Dermis blood vessel endothelial cell (primary cell): Measurements from ENCODE around the gene KERA. TPM values are rescaled to one million over a fixed set of nuclear protein-coding genes. Genes with fewer than 3 reads are reported as not detected.
"Not testable (repeated sequence)": the region's sequence is repeated elsewhere in the genome, so short reads cannot be mapped to it uniquely, and the experiment has no call there.

ENCODE experiments used
- DNase-seq: peaks from one replicate; pipeline ENCODE4 v3.0.0; 2010
- total RNA-seq: library from RNA; depleted of rRNA; stranded (reverse); fragments of >200 nt; gene quantifications from 2 replicates; pipeline ENCODE4 v1.2.3, GENCODE V29; 2014

Gene KERA, protein sequence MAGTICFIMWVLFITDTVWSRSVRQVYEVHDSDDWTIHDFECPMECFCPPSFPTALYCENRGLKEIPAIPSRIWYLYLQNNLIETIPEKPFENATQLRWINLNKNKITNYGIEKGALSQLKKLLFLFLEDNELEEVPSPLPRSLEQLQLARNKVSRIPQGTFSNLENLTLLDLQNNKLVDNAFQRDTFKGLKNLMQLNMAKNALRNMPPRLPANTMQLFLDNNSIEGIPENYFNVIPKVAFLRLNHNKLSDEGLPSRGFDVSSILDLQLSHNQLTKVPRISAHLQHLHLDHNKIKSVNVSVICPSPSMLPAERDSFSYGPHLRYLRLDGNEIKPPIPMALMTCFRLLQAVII
- total RNA-seq = not detected in 2 replicates

DNA sequence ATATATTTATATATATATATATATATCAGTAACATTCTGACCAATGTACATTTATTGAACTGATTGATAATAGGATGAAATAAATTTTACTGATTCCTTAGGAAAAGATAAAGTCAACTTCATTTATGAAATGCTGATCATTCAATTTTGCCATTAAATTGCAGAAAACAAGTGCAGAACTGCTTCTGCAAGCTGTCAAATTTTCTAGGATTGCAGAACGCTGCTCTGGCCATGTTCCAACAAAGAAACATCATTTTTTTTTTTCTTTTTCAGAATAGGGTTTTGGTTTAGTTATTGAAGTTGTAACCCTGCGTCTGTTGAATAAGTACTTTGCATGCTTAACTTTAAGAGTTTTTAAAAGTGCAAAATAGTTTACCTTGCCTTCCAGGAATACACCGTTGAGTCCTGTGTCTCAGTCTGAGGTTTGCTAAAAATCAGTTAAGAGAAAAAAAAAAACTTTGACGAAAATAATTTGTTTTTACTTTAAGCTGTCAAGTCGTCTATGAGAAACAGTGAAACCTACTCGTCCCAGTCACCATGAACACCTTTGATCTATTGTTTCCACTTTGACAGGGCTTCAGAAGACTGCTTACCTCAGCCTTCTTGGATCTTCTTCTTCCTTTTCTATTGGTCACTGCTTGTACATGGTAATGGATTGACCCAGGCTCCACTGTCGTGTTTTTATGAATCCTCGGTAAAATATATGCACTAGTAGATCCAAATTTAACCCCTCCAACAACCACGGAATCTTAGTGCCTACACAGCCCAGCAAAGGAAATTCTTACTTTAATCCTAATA is at the start of gene KERA:
Gene KERA, minus strand, starts transcription at position 657 of the 798 bp plus-strand sequence. CDS start 1,743 bp downstream, outside the sequence.
- DNase-seq = no peak

DNA sequence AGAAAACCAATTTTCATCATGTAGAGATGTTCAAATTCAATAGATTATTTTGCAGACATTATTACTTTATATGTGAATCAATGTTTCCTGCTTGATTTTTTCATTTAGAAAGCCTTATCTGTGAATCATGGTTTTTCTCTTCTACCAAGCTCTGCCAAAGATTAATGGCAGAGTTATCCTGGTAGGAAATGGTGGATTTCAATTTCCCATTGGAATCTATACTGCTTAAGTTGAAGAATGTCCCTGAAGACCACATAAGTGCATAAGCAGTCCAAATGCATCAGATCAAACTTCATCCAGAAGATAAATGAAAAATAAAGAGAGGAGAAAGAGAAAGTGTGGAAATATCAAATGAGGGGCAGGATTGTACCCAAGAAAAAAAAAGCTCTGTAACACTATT is 48.5 kb upstream of the KERA start:
- no peak for DNase-seq

DNA sequence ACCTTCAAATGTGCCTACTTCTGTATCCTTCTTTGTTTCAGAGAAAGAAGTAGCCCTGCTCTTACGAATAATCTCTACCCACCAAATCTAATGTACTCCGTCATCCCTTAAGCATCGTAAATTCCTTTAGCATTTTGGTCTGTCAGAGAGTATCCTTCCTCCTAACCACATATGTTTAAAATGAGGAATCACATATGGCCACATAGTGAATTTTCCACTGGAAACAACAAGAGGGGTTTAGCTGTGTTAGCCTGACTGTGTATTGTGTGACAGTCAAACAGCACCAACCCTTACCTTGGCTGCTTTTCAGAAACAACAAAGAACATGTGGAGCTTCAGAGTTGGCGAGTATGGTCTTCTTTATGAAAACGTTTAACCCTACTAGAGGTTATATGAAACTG is 48.0 kb upstream of the KERA start:
- DNase-seq = no peak

DNA sequence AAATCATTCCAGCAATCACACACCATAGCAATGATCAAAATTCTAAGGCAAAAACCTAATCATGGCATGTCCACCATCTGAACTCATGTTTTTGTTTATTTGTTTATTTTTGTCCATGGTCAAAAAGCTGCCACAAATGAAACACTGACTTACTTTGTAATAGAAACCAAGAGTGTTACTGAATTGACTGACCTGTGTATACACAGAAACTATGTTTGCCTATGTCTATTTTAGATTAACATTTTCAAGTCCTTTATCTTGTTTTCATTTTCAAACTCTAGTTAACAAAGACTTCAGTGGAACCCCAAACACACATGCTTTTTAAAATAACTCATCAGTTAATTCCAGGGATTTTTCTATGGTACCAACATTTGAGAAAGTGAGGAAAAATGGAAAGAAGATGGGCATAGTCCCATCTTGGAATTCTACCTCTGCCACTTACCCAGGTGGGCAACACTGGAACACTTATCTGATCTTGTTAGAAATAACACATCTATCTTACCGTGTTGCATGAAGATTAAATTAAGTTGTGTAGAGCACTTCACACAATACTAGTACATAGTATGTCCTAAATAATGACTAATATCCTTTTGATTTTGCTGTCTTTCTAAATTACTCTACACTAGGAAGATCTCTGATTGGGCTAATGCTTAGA is 47.1 kb upstream of the KERA start:
- DNase-seq = no peak

DNA sequence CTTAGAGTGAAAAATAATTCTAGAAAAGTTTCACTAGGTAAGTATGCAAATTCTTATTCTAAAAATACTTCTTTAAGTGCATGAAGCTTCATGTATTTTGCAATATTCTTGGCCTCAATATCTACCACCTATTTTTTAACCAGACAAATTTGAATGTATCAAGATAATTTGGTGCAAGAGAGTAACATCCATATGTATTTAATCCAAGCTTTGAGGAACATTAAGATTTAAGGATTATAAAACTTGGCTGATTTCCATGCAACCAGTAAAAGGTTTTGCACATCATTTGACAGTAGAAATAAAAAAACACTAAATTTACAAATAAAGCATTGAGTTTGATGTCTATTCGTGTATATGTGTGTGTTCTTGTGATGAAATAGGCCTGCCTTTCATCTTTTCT is 45.8 kb upstream of the KERA start:
- no peak for DNase-seq

DNA sequence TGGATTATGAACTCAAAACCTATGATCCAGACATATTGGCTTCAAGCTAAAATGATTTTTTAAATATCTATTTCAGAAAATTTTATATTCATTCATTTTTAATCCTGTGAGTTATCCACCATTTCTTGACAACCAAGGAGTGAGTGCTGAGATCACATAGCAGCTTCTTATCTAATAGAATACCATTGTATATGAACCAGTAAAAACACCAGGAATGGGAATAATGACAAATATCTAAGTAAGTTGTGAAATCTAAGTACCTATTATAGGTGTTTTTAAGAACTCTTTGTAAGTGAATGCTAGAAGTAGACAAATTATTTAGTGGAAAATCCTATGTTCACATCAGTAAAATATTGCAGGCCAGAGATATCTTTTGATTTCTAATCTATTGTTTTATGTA is 45.3 kb upstream of the KERA start:
- DNase-seq = no peak

DNA sequence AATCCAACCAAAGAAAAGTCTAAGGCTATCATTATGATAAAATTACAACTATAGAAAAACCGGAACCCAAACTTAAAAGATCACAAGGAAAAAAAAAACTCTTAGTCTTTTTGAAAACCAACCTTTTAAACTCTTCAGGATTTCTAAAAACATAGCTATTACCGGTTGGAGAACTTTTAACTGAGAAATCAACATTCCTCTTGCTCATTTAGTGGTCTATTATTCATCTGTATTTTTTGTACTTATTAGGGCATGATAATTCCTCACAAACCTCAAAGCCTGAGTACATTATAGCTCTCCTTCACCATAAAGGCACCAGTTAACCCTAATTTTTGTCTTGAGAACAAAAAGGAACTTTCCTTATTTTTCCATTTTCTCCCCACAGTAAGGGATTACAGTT is 43.1 kb upstream of the KERA start:
- DNase-seq = no peak

DNA sequence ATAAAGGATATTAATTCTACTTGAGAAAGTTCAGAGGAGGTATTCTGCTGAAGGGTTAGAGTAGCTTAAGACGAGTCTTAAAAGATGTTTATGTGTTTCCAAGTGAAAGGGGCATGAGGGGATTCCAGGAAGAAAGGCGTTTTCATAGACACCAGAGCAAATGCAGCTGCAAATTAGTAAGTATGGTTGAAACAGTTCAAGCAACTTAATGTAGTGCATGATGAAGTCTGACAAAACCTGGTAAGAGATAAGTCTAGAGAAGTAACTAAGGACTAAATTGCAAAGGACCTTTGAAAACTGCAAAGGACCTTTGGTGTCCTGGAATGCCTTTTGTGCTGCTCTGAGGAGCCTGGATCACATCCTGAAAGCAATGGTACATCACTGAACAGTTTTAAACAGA is 42.0 kb upstream of the KERA start:
- no peak for DNase-seq

DNA sequence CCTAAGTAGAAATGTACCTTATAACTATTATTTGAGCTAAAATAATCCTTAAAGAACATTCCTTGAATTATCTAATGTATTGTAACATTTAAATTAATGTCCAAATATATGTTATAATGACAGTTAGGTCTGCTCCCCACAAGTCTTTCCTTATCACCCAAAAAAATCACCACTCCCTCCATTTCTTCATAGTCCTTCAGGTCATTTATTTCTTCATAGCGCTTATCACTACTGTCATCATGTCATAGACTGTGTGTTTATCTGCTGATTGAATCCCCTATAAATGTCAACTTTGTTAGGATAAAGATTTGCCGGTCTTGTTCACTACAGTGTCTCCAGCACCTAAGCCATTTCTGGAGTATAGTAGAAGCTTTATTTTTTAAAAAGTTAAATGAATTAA is 41.5 kb upstream of the KERA start:
- DNase-seq = no peak

DNA sequence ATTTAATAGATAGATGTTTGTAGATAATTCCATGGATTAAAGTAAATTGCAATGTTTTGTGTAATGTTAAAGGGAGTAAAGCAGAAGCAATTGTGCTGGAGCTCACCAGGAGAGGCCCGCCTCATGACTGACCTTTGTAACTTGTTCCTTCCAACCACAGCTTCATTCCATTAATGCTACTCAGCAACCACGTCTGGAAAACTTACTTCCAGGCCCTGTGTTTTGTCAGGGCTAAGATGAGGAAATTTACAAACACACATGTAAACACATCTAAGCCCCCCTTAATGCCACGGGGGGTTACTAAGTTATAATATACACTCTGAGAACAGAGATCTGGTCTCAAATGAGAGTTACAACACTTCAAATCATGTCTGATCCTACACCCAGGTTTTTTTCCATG is 41.1 kb upstream of the KERA start:
- DNase-seq = no peak

DNA sequence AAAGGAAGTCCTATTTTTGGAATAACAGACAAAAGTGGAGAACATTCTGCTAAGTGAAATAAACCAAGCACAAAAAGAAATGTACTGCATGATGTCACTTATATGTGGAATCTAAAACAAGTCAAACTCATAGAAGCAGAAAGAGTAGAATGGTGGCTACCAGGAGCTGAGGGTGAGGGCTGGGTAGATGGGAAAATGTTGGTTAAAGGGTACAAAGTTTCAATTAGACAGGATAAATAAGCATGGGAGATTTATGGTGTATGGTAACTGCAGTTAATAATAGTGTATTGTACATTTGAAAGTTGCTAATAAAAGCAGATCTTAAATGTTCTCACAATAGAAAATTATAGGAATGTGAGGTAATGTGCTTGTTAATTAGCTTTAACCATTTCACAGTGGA is 40.6 kb upstream of the KERA start:
- no peak for DNase-seq

DNA sequence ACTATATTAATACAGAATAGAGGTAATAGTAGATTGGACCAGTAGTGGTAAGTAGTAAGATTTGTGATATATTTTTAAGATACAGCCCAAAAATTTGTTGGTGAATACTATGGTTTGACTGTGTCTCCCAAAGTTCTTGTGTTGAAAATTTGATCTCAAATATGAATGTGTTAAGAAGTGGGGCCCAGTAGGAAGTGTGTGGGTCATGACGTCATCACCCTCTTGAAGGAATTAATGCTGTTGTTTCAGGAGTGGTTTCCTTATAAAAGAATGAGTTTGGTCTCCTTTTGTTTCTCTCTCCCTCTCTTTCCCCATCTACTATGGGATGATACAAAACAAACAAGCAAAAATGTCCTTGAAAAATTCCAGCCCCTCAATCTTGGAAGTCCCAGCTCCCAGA is 37.1 kb upstream of the KERA start:
- DNase-seq = no peak

DNA sequence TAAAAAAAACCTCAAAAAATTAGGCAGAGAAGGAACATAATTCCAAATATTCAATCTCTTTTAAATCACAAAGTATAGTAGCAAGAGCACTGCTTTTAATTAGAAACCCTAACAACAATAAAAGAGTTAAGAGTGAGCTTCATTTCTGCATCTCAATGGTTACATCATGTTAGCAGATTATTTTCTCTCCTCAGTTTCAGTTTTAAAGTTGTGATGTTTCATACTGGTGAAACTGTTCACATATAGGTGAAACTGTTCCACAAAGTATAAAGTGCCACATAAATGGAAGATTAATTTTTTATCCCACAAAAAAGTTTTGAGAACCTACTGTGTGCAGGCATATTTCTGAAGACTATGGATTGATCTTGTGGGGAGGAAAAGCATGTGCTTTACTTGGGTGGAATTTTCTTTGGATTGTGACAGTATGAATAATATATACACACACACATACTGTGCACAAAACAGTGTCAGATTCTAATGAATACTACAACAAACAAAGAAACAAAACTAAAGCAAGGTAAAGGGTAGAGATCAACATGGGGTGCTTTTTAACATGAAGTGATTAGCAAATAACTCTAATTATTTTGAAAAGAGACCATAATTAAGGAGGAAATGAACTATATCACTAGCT is 36.3 kb upstream of the KERA start:
- DNase-seq = no peak

DNA sequence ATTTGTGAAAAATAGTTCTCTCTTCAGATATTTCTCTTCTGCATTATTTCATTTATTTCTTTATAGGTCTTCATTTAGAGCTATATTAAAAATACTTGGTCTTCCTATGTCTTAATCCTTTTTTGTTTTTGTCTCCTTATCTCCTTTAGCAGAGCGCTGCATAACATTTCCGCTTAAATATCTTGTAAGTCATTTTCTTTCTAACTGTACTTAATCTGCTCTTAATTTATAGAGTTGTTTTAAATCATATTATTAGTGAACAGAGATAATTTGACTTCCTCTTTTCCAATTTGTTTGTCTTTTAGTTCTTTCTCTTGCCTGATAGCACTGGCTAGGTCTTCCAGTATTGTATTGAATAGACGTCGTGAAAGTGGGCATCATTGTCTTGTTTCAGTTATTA is 35.5 kb upstream of the KERA start:
- DNase-seq = no peak

DNA sequence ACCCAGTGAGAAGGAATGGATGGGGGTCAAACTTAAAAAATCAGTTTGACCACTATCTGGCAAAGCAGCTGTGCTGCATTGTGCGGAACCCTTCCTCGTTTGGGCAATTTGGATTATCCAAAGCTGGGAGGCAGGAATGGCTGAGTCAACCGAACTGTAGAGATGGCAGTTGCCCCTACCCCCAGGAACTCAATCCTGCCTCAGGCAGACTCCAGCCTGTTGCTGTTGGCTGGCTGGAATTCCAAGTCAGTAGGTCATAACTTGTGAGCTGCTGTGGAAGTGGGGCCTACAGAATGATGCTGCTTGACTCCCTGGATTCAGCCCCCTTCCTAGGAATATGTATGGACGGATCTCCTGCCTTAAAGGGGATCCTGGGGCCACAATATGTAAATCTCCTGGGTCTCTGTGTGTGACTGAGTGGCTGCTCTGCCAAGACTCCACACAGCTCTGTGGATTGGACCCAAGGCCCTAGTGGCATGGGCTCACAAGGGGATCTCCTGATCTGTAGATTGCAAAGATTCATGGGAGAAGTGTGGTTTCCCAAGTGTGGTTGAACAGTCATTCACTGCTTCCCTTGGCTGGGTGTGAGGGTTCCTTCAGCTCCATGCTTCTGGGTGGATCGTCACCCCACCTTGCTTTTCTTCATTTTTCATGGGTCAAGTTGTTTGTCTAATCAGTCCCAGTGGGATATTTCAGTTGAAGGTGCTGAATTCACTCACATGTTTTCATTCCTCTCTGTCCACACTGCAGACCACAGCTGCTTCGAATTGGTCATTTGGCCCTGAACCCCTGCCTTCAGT is 34.3 kb upstream of the KERA start:
- no peak for DNase-seq

DNA sequence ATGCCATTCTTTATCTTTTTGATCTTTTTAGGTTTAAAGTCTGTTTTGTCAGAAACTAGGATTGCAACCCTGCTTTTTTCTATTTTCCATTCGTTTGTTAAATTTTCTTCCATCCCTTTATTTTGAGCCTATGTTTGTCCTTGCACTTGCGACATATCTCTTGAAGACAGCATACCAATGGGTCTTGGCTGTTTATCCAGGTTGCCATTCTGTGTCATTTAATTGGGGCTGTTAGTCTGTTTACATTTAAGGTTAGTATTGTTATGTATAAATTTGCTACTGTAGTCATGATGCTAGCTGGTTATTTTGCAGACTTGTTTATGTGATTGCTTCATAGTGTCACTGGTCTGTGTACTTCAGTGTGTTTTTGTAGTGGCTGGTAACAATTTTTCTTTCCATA is 32.1 kb upstream of the KERA start:
- DNase-seq = not testable (repeated sequence)

DNA sequence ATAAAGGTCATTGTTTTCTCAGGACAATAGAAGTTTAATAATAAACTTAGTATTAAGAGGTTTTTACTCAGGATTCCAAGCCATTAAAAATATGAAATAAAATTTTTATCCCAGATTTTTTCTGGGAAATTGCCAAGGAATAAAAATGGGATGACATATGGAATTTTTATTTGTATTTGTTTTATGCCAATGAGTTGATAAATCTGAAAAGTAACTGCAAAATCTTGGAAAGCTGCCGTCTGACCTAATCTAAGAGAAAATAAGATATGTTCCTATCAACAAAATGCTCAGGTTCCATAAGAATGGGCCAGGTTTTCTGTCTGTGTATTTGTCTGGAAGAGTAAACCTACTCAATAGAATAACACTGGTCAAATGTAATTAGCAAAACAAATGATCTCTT is 22.2 kb upstream of the KERA start:
- no peak for DNase-seq

DNA sequence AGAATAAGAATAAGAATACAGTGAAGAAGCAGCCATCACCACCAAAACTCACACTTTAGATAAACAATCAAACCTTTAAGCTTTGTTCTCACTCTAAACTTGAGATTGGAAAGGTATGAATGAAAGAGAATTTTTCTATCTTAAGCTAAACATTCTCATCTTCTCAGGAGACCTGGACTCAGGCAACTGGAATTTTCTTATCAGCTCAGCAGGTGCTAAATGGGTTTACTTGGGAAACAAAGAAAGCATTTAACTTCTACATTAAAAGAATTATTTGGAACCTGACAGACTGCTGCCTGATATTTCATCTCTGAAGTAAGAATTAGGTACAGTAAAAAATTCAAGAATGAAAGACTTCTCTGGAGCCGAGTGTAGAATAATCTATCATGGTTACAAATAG is 20.7 kb upstream of the KERA start:
- DNase-seq = no peak

DNA sequence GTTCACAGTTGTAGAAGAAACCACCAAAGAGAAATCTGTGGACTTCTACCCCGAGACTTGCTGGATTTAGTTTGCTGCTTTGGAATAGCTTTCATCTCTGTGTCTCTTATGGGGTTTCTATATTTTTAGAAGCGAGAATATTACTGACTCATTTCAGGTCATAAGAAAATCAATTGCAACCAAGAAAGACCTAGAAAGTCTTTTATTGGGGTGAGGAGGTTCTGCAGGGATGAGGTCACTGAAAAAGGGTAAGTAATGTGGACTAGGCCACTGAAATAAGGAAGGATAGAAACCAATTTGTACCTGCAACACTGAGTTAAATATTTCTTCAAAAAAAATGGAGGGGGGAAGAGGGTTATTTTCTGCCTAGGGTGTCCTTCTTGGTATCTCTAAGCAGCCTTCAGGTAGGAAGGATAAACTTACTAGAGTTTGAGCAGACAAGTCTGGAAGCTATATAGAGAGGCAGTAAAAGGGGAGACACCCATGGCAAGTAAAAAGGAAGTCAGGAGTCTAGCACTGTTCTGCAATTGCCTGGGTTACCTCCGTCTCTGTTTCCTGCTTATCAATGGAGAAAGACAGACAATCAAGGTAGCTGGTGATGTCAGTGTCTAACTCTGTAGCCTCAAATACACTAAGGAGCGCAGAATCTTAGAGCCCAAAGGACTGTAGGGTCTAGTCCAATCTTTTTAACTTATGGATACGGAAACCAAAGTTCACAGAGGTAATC is 19.6 kb upstream of the KERA start:
- no peak for DNase-seq

DNA sequence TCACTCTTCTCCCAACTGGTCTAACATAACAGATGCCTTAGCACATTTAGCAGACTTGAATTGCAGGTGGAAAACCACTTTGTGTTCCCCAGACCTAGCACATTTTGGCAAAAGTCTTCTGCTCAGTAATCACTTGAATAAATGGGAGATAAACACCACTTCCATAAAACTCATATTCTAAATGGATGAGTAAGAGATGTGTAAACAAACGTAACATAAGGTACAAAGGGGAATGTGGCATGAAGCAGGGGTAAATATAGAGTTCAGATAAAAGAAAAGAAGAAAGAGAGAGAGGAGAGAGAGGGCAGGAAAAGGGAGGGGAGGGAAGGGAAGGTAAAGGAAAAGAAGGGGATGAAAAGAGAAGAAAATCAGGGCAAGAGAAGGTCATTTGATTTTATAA is 17.0 kb upstream of the KERA start:
- no peak for DNase-seq

DNA sequence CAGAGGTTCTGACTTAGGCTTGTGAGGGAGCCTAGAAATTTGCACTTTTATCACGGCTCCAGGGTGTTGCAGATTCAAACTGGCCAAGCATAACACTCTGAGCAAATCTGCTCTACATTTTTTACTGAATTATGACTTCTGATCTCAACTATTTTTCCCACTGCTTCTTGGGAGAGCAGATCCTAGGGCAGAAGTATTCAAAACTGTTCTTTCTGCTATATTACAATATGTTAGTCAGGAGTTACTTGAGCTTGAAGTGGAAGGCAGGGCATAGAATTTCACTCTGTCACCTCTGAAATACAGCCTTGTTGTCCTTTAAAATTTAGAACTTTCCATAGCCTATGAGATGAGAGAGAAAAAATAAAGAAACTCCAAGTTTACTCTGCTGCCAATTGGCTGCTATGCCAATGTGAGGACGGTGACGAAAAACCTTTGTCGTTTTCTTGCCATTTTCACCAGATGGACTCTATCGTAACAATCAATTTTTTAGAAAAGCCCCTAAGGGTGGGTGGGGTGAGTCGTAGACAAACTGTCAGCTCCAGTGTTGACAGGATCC is 16.4 kb upstream of the KERA start:
- no peak for DNase-seq
